Spleen (tissue), 11 donors: ENCODE data around the gene EID3. TPM values are rescaled to one million over a fixed set of nuclear protein-coding genes. Genes with fewer than 3 reads are reported as not detected.
"Not testable (repeated sequence)": the region's sequence is repeated elsewhere in the genome, so short reads cannot be mapped to it uniquely, and the experiment has no call there.

Experiments used
- DNase-seq: peaks from one replicate; pipeline ENCODE4 v3.0.0-alpha.2; 2020
- H3K27ac ChIP-seq, 8 donors: fragments of 200-600 bp; sonication (generic) in 7 of 8; 1 replicate in 4 of 8; 2 replicates in 4 of 8; pipeline versions ENCODE4 v1.5.0 to v1.8.0; 2016 to 2021; ENCODE audit warnings: inconsistent platforms in 4 of 8, mild to moderate bottlenecking in 4 of 8, moderate library complexity in 1 of 8
- H3K27me3 ChIP-seq, 7 donors: fragments of 200-600 bp; sonication (generic) in 6 of 7; replicated peaks in 1 of 7; 1 replicate in 4 of 7; 2 replicates in 3 of 7; pipeline versions ENCODE4 v1.5.0 to v1.8.0; 2016 to 2021; ENCODE audit warnings: inconsistent platforms in 3 of 7, mild to moderate bottlenecking in 1 of 7
- H3K36me3 ChIP-seq, 6 donors: fragments of 200-600 bp; sonication (generic) in 5 of 6; 1 replicate in 4 of 6; 2 replicates in 2 of 6; pipeline versions ENCODE4 v1.5.0 to v1.8.0; 2016 to 2021; ENCODE audit warnings: inconsistent platforms in 2 of 6
- H3K4me1 ChIP-seq, 6 donors: fragments of 200-600 bp; sonication (generic) in 5 of 6; 1 replicate in 3 of 6; 2 replicates in 3 of 6; pipeline versions ENCODE4 v1.5.0 to v1.8.0; 2016 to 2021; ENCODE audit warnings: inconsistent platforms in 3 of 6
- H3K4me3 ChIP-seq, 8 donors: fragments of 200-600 bp; sonication (generic) in 7 of 8; 1 replicate in 4 of 8; 2 replicates in 4 of 8; pipeline versions ENCODE4 v1.5.0 to v1.8.0; 2016 to 2021; ENCODE audit warnings: inconsistent platforms in 4 of 8, mild to moderate bottlenecking in 4 of 8, moderate library complexity in 2 of 8
- H3K9me3 ChIP-seq, 8 donors: fragments of 200-600 bp; sonication (generic) in 7 of 8; 1 replicate in 4 of 8; 2 replicates in 4 of 8; pipeline versions ENCODE4 v1.5.0 to v1.8.0; 2016 to 2021; ENCODE audit warnings: inconsistent platforms in 4 of 8
- CTCF ChIP-seq, 11 experiments: fragments of 200-600 bp in 7 of 11; fragments of 450-650 bp in 4 of 11; sonication (generic) in 4 of 11; IDR thresholded peaks in 8 of 11; conservative IDR thresholded peaks in 3 of 11; 1 replicate in 7 of 11; 2 replicates in 4 of 11; pipeline versions ENCODE4 v1.4.0 to v1.8.0; 2016 to 2021; ENCODE audit warnings: antibody characterized with exemption in 11 of 11, inconsistent platforms in 4 of 11, mild to moderate bottlenecking in 1 of 11
- POLR2A ChIP-seq, 3 donors: fragments of 450-650 bp; IDR thresholded peaks; one replicate each; pipeline ENCODE4 v1.5.1; 2017; ENCODE audit warnings: antibody characterized with exemption in 3 of 3, mild to moderate bottlenecking in 1 of 3
- POLR2AphosphoS5 ChIP-seq, 3 donors: sonication (generic); formaldehyde crosslinking; IDR thresholded peaks; one replicate each; pipeline ENCODE4 v1.5.1; 2017; ENCODE audit warnings: antibody characterized with exemption in 3 of 3
- WGBS, 5 donors: extraction: QIAGEN DNeasy Blood & Tissue Kit in 3 of 5; methylation state at CpG; one replicate each; pipeline versions ENCODE4 v1.1.5 to v1.1.7; 2013 to 2018; 5-methylcytosine and 5-hydroxymethylcytosine counted together
- intact Hi-C: fragments of 100-400 bp; cut with DNase I; formaldehyde crosslinking; loops from one replicate; pipeline ENCODE4 v1.15.0; 2023; ENCODE audit warnings: low total_unique reads
- polyA plus RNA-seq, 3 donors: library from polyadenylated mRNA; stranded (reverse); fragments of 200-250 nt; gene quantifications; one replicate each; pipeline ENCODE4 v1.2.1, GENCODE V29; 2013
- total RNA-seq, 7 donors: library from RNA; depleted of rRNA in 3 of 7; stranded (reverse); fragments of >200 nt in 3 of 7; fragmentation: NEBNext Ultra II Directional in 4 of 7; extraction: Animal tissue kit (Norgen Biotek cat#: 25700) in 4 of 7; gene quantifications; one replicate each; pipeline versions ENCODE4 v1.1.0 to v1.2.1, GENCODE V29; 2016 to 2021
- donor health status: healthy with polysubstance abuse.
- donor health status: DM: no; HTN: no; CAD: no; lungs with moderate emphysema.
- donor health status: DM: no; HTN: no; CAD: no.
- donor health status: Bipolar disorder and iron deficiency.
- donor health status: healthy.
- donor health status: DM: no; HTN: no; CAD: no.
- donor health status: DM: yes; HTN: yes; CAD: no.

EID3 gene
- total and polyA plus RNA-seq, 10 donors = 2.4 to 20.8 (median 6.1) TPM

- 90 to 100% (median 98%) methylated on average over 1 of the region's 1 CpG for WGBS, 5 donors
- Histone ChIP-seq H3K27ac (no peak overlapping the region), H3K27me3 (no peaks in the 10 kb centered on the region), H3K4me1 (no peaks in the 10 kb centered on the region), H3K4me3 (no peak overlapping the region), H3K36me3 (peaks cover 0 to 100% (median 72%) of the 10 kb centered on the region in 6 donors), H3K9me3 (no peaks in the 10 kb centered on the region)
- no peak for DNase-seq
- TF ChIP-seq CTCF (IDR thresholded peaks at IDR 0.05 in 8 of 11, conservative IDR thresholded peaks at IDR 0.05 in 3 of 11) (no peak), POLR2A (IDR thresholded peaks at IDR 0.05) (no peak), POLR2AphosphoS5 (IDR thresholded peaks at IDR 0.05) (no peak)
- intact Hi-C loops = no loop called here
Measured at GRCh38 chr12:104328790-104329189, 25.3 kb downstream of the EID3 start.

- Histone ChIP-seq H3K36me3 (peaks cover 0 to 100% (median 74%) of the 10 kb centered on the region in 6 donors), H3K4me1 (no peaks in the 10 kb centered on the region), H3K4me3 (no peak overlapping the region), H3K27me3 (no peaks in the 10 kb centered on the region), H3K27ac (no peak overlapping the region), H3K9me3 (no peaks in the 10 kb centered on the region)
- TF ChIP-seq POLR2A (IDR thresholded peaks at IDR 0.05) (no peak), CTCF (IDR thresholded peaks at IDR 0.05 in 8 of 11, conservative IDR thresholded peaks at IDR 0.05 in 3 of 11) (no peak), POLR2AphosphoS5 (IDR thresholded peaks at IDR 0.05) (no peak)
- WGBS, 5 donors = 84 to 94% (median 85%) methylated on average over 5 of the region's 5 CpGs
- DNase-seq = no peak
- intact Hi-C loops = no loop called here
Measured at GRCh38 chr12:104329707-104330532, 26.4 kb downstream of the EID3 start.

GRCh38 chr12:104331376-104331775 lies 27.8 kb downstream of the EID3 start:
- 94 to 99% (median 98%) methylated on average over 2 of the region's 2 CpGs for WGBS, 5 donors
- TF ChIP-seq POLR2AphosphoS5 (IDR thresholded peaks at IDR 0.05) (no peak), POLR2A (IDR thresholded peaks at IDR 0.05) (no peak), CTCF (IDR thresholded peaks at IDR 0.05 in 8 of 11, conservative IDR thresholded peaks at IDR 0.05 in 3 of 11) (no peak)
- Histone ChIP-seq H3K36me3 (peaks cover 0 to 100% (median 72%) of the 10 kb centered on the region in 6 donors), H3K4me1 (no peaks in the 10 kb centered on the region), H3K27ac (no peak overlapping the region), H3K4me3 (no peak overlapping the region), H3K9me3 (no peaks in the 10 kb centered on the region), H3K27me3 (no peaks in the 10 kb centered on the region)
- intact Hi-C loops = no loop called here
- no peak for DNase-seq

- DNase-seq, H3K27ac ChIP-seq, intact Hi-C loops, H3K9me3 ChIP-seq, H3K27me3 ChIP-seq, H3K4me3 ChIP-seq, H3K4me1 ChIP-seq: not testable (repeated sequence)
- 91 to 99% (median 95%) methylated on average over 3 of the region's 3 CpGs for WGBS, 5 donors
- H3K36me3 ChIP-seq = peaks cover 0 to 100% (median 72%) of the 10 kb centered on the region in 6 donors
Measured at GRCh38 chr12:104332273-104332672, 28.7 kb downstream of the EID3 start.
